ENCODE results near the gene CALHM6.

Gene CALHM6

DNA sequence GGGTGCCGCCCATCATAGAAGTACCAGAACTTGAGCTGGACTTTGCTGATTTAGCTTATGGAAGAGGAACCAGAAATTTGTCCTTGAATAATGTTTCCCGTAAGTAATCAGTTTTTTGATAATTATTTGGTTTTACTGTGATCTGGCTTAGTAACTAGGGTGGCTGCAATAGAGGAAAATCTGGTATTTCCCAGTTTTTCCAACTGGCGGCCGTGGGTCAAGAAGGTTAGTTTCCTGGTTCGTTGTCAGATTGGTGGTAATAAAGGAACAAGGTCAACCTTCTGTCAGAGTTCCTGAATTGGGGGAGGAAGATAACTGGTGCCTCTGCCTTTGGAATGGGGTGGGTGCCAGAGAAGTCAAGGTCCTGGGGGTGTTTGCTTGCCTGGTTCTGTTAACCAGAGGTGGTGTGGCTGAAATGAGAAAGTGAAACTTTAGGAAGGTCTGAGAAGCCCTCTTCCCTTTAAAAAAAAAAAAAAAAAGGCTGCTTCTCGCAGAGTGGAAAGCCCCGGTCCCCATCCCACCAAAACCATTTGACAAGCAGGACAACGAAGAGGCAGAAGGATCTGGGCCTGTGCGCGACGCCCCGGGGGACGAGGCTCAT lies at the start of gene CALHM6:
Gene CALHM6 (plus strand): TSS at position 45 of the 601 bp plus-strand sequence. CDS start 555 bp downstream, at position 600.
- in situ Hi-C loops (cut with MboI; ENCODE audit: low sequenced_read_pairs) = no loop called here

DNA sequence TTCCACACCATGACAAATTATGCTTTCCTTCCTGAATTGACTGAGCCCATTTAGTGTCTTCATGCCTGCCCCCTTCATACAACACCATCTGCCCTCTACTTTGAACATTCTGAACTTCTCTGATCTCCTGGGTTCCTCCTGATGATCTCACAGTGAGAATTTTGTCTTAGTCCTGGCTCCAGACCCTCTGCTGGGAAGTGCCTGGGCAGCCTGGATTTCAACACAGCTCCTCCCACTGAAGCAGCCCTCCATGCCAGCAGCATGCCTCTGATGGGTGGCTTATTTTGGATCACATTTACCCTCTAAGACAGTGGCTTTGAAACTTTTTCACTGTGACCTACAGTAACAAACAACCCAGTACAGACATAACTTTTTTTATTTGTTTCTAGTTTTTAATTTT lies 48.9 kb upstream of the CALHM6 start:
- in situ Hi-C loops (cut with MboI; ENCODE audit: low sequenced_read_pairs) = no loop called here

DNA sequence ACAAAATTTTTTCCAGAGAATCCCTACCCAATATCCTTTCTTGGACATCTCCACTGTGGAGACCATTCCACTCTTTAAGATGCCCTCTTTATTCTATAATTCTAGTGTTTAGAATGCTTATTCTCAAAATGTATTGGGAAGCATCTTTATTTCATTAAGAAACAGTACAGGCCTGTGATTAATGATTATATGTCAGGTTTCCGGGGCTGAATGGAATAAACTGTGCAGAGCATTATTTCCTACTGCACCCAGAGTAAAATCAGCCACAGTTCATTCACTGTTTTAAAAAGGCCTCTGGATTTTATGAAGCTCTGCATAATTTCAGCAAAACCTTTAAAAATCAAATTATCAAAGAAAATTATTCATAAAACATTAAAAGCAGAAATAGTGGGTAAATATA lies 47.8 kb upstream of the CALHM6 start:
- in situ Hi-C loops (cut with MboI; ENCODE audit: low sequenced_read_pairs) = no loop called here

DNA sequence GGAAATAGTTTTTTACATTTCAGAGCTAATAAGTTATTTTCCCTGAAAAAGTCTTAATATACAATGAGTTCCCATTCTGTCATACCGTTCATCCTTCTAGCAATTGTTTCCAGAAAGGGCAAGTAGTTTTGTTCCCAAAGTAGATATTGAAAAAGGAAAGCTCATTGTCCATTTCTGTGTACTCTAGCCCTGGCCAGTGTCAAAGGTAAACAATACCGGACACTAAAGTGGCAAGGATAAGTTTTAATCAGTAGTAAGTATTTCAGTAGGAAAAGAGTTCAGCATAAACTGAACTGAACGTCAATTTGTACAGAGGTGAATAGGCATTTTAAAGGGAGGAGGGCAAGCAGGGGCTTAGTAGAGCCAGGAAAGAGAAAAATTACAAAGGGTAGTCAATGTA lies 43.5 kb upstream of the CALHM6 start:
- in situ Hi-C loops (cut with MboI; ENCODE audit: low sequenced_read_pairs) = no loop called here

DNA sequence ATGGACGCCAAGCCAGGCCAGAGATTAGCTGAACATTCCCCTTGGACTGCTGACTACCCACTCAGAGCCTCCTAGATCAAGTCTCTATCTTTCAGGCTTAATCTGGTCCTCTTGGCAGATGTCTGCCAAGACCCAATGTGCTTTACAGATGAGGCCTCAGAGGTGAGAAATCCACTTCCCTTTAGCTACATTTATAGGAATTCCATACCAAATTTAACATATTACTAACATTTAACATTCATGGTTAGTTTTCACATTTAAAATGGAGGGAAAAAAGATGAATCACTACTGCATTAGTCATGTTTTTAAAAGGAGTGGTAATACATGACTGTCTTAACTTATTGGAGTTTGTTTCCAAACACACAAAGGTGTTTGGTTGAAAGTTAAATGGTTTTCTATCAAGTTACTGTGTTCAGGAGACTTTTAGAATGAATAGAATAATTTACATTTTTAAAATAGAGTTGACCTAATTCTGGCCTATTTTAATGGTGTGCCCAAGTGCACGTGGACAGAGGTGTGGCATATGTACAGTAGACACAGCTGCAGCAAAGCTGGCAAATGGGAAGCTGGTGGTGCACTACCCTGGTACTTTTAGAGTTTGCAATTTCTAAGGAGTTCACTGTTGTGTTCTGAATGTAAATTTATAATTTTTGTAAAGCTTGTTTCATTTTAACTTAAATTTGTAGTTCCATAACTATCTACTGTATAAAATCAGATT lies 41.9 kb upstream of the CALHM6 start:
- in situ Hi-C loops (cut with MboI; ENCODE audit: low sequenced_read_pairs) = no loop called here

DNA sequence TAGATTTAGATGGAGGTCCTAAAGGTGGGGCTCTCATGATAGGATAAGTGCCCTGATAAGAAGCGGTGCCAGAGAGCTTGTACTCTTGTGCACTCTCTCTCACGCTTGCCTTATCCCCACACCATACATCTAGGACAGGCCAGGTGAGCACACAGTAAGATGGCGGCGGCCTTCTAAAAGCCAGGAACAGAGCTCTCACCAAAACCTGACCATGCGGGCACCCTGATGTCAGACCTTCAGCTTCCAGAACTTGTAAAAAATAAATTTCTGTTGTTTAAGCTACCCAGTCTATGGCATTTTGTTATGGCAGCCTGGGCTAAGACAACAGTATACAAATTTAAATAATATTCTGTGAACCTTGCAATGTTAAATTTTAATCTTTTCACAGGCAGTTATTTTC lies 40.8 kb upstream of the CALHM6 start:
- in situ Hi-C loops (cut with MboI; ENCODE audit: low sequenced_read_pairs) = no loop called here

DNA sequence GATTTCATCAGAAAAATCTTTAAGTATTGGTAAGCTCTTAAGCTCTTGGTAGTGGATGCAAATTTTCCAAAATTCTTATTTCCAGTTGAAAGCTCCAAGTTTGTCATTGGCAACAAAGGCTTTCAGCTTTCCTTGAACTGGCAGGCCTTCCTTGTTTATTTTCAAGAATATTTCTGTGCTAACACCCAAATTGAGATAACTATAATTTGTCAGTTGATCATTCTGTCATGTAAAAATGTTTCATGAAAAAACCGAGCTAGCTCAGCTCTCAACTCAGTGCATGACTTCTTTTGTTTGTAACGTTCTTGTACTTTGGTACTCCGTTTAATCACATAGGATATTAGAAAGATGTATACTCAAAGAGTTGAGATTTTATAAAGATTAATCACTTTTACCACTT lies 38.9 kb upstream of the CALHM6 start:
- in situ Hi-C loops (cut with MboI; ENCODE audit: low sequenced_read_pairs) = no loop called here

DNA sequence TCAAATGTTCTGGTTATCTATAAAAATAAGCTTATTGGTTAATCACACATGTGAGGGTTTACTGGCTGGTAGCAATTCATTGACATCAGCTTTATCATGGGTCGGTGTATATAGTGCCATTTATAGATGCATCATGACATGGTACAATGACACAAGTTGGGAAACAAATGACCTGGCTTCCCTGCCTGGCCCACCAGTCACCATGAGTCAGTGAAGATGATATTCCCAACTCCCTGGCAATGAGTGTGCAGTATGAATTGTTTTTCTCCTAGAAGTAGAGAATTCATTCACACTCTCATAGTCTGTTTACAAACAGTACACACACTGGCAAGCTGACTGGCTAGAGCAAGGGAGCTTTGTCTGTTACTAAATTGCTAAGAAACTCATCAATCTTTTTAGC lies 37.2 kb upstream of the CALHM6 start:
- in situ Hi-C loops (cut with MboI; ENCODE audit: low sequenced_read_pairs) = no loop called here

DNA sequence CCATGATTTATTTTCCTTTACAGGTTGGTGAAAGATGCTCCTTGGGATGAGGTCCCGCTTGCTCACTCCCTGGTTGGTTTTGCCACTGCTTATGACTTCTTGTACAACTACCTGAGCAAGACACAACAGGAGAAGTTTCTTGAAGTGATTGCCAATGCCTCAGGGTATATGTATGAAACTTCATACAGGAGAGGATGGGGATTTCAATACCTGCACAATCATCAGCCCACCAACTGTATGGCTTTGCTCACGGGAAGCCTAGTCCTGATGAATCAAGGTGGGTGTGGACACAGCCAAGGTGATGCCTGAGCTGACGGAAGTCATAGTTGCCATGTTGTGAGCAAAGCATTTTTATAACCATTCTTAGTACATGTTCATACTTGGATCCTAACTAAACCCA lies 34.6 kb upstream of the CALHM6 start:
- in situ Hi-C loops (cut with MboI; ENCODE audit: low sequenced_read_pairs) = no loop called here

DNA sequence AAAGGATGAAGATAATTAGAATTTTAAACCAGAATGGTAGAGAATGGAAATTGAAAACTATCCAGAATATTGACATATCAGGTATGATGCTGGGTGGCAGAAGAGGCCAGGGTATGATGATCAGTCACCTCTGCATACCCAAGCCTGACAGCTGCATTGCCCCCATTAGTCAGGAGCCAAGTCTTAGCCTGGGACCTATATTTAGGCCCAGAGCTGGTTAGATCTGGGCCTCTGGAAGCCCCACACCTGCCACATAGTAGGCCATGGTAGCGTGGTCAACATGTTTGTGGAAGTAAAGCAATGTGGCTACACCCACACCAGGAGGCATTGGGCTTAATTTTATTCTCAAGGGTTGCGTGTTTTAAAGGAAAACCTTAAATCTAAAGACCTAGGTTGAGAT lies 32.1 kb upstream of the CALHM6 start:
- in situ Hi-C loops (cut with MboI; ENCODE audit: low sequenced_read_pairs) = no loop called here

DNA sequence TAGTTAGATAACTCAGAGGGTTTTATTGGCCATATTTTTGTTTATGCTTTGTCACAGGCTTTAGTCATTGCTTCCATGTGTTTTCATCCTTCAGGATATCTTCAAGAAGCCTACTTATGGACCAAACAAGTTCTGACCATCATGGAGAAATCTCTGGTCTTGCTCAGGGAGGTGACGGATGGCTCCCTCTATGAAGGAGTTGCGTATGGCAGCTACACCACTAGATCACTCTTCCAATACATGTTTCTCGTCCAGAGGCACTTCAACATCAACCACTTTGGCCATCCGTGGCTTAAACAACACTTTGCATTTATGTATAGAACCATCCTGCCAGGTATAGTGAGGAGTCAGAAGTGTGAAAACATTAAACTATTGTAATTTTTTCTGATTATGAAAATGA lies 30.3 kb upstream of the CALHM6 start:
- in situ Hi-C loops (cut with MboI; ENCODE audit: low sequenced_read_pairs) = no loop called here

DNA sequence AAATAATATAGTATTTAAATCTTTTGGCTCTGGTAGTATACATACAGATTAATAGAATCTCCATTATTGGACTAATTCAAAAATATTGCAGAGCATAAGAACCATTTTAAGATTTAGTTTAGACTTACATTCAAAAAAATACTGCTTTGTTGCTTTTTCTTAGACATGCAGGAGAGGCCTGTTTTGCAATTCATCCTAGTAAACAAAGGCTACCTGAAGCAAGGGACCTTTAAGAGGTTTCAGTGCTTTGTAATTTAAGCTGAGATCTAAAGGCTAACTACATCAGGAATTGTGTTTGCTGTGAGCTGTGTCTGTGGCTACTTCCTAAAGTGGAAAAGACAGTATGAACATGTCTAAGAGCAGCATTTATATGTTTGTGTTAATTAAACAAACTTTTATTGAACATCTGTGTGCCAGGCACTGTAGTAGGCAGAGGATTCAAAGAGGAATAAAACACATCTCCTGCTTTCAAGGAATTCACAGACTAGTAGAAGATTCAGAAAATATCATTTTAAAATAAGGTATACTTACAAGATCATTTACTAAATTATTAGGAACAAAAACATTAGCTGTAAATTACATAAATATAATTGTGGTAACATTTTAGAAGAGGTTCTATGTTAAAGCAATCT lies 29.1 kb upstream of the CALHM6 start:
- in situ Hi-C loops (cut with MboI; ENCODE audit: low sequenced_read_pairs) = no loop called here

DNA sequence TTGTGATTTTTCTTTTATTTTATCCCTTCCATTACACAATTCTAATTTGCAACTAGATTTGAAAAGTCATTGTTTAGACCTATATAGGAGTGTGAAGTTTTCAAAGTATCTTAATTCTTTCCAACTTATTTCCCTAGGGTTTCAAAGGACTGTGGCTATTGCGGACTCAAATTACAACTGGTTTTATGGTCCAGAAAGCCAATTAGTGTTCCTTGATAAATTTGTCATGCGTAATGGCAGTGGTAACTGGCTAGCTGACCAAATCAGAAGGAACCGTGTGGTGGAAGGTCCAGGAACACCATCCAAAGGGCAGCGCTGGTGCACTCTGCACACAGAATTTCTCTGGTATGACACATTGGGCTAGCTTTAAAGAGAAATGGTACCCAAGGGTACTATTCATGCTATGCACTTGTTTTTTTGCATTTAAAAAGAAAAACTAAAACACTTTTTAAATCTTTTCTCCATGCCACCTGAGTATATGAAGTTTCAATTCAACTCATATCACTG lies 27.9 kb upstream of the CALHM6 start:
- in situ Hi-C loops (cut with MboI; ENCODE audit: low sequenced_read_pairs) = no loop called here

DNA sequence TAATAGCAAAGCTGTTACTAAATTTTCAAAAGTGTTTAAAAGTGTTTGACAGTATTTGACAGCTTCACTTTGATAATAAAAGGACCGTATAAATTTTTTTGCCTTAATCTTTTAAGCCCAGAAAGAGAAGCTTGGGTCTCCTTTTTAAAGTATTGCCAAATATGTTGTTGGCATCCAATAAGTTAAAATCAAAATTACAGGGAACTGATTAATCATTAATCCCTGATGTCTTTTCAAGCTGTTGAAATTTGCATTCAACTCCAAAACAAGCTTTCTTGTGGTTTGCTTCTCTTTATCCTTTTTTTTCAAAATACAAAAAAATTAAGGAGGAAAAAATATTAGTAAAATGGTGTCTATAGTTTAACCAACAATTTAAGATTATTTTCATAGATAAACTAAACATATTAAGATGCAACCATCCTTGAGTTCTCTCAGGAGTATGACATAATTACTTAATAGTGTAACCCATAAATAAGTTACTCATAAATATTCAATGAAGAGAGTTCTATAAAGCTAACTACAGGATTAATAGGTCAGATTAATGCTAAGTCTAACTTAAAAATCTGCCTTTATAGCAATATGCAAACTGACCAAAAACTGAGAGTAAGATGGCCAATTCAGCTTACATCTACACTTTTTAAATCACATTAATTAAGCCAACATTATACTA lies 27.0 kb upstream of the CALHM6 start:
- in situ Hi-C loops (cut with MboI; ENCODE audit: low sequenced_read_pairs) = no loop called here

DNA sequence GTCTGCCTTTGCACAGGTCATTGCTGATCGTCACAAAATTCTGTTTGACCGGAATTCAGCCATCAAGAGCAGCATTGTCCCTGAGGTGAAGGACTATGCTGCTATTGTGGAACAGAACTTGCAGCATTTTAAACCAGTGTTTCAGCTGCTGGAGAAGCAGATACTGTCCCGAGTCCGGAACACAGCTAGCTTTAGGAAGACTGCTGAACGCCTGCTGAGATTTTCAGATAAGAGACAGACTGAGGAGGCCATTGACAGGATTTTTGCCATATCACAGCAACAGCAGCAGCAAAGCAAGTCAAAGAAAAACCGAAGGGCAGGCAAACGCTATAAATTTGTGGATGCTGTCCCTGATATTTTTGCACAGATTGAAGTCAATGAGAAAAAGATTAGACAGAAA lies 24.6 kb upstream of the CALHM6 start:
- in situ Hi-C loops (cut with MboI; ENCODE audit: low sequenced_read_pairs) = no loop called here

DNA sequence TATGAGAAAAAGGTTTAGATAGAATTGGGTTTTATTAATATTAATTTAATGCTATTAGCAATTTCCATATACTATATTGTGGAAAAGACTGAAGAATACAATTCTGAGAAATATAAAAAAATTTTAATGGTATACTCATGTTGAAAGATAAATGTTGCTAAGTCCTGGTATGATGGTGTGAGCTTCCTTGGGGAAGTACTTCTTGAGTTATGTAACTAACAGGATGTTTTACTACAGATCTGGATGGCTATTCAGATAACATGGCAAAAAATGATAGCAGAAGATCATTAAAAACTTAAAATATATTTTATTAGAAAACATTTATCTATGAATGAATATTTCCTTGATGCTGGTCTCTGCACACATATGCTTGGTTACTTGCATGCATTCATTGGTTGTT lies 23.5 kb upstream of the CALHM6 start:
- in situ Hi-C loops (cut with MboI; ENCODE audit: low sequenced_read_pairs) = no loop called here

DNA sequence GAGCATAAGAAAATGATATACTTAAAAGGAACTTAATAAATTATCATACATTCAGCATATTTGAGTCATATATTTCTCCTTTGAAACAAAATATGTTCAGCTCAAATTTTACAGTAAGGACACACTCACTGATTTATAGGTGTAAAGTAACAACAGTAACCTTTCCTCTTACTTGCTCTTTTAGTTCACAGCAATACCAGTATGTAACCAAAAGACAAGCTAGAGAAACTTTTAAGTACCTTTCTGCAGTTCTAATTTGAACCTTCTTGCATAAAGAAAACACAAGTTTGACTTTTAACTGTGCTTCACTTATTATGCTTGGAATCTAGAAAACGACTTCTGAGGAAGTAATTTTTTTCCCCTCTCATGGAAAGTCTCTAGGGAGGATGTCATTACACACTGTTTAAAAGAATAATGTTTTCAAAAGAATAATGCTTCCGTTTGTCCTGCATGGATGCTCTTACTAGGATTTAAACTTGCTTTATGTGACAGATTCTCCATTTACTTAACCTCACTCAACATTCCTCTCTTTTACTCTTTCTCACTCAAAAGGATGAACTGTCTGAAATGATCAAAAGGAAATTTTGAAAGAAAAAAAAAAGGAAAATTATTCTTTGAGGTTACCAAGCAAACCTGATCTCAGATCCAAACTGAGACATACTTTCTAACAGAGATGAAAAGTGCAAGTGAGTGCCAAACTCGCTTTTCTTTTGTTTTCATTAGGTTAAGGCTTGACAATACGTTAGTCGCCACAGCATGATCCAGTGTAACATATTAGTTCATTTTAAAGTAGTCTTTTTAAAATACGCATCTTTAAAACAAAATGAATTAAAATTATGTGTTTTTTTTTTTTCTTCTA lies 22.4 kb upstream of the CALHM6 start:
- in situ Hi-C loops (cut with MboI; ENCODE audit: low sequenced_read_pairs) = no loop called here

DNA sequence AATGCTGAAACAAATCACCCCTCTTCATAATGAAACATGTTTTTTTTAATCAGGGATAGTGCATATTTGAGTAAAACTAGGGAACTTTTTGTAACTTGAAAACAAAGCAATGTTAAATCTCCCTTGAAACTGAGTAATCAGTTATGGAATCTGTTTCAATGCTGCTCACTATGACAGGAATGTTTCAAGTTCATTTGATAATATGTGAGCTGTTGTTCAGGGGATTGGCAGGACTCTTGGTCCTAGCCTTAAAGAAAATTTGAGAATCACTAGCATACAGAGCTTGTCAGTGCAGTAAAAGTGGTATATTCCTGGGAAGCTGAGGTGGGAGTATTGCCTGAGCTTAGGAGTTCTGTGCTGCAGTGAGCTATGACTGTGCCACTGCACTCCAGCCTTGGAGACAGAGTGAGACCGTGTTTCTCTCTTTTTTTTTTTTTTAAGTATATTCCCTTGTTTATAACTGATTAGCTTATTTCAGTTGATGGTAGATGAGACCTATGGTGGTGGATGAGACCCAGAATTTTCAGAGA lies 21.6 kb upstream of the CALHM6 start:
- in situ Hi-C loops (cut with MboI; ENCODE audit: low sequenced_read_pairs) = no loop called here

DNA sequence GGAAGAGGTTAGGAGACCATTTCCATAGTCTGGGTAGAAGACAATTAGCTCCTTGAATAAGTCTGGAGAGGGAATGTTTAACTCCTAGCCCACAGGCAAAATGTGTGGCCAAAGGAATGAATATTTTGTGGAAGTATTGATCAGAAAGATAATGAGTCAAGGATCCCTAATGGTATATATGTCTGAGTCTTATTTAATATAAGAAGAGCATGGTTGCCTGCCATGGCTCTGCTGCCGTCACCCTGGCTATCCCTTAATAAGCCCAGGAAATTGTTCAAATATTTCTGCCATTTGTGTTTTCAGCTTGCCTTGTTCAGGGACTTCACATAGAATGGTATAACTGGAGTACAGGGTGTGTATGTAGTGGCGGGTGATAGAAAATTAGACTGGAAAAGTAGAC lies 18.1 kb upstream of the CALHM6 start:
- in situ Hi-C loops (cut with MboI; ENCODE audit: low sequenced_read_pairs) = no loop called here

DNA sequence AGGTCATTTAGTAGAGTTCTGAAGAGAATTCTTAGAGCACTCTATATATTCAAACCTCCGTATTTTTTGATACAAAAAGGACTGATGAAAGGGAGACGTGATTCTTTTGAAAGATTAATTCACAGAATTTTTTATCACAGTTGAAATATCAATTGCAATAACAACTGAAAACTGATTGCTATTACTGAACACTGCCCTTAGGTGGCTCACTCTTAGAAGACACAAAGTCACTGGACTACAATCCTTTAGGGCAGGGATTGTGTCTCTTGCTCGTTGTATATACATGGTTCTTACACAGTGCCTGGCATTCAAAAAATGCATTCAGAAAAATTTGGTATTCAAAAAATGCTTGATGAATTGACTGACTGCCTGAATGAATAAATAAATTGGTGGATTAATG lies 17.1 kb upstream of the CALHM6 start:
- in situ Hi-C loops (cut with MboI; ENCODE audit: low sequenced_read_pairs) = no loop called here

DNA sequence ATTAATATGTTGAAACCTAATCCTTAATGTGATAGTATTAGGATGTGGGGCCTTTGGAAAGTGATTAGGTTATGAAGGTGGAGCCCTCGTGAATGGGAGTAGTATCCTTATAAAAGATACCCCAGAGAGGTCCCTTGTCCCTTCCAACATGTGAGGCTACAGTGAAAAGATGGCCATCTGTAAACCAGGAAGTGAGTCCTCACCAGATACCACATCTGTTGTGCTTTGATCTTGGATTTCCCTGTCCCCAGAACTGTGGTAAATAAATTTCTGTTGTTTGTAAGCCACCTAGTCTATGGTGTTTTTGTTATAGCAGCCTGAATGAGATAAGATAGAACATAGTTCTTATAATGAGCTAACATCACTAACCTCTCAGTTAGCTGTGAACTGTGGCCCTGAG lies 16.6 kb upstream of the CALHM6 start:
- in situ Hi-C loops (cut with MboI; ENCODE audit: low sequenced_read_pairs) = no loop called here
